GM11168 (cell line): ENCODE data around the gene MRTFB.

Experiments
- in situ Hi-C: fragments of 300-500 bp; cut with MboI; formaldehyde crosslinking; loops from one replicate; pipeline ENCODE4 v1.12.0; 2022; ENCODE audit warnings: low sequenced_read_pairs; ENCODE audit not compliant: unreplicated experiment

The MRTFB gene

GRCh38 chr16:14129502-14129901, 58.4 kb downstream of the MRTFB start:
- in situ Hi-C loops, result no loop called here

GRCh38 chr16:14131774-14132695, 60.9 kb downstream of the MRTFB start:
- in situ Hi-C loops, result no loop called here

- in situ Hi-C loops, result no loop called here
Measured at GRCh38 chr16:14132696-14133048, 61.6 kb downstream of the MRTFB start.

- in situ Hi-C loops, result no loop called here
Measured at GRCh38 chr16:14133907-14134306, 62.8 kb downstream of the MRTFB start.

GRCh38 chr16:14135704-14136103, 64.6 kb downstream of the MRTFB start:
- in situ Hi-C loops, result no loop called here

- in situ Hi-C loops, result no loop called here
Measured at GRCh38 chr16:14139872-14140271, 68.8 kb downstream of the MRTFB start.

- in situ Hi-C loops, result no loop called here
Measured at GRCh38 chr16:14140923-14141322, 69.8 kb downstream of the MRTFB start.

- in situ Hi-C loops, result no loop called here
Measured at GRCh38 chr16:14146445-14146844, 75.3 kb downstream of the MRTFB start.

GRCh38 chr16:14148016-14148415, 76.9 kb downstream of the MRTFB start:
- in situ Hi-C loops, result no loop called here

- in situ Hi-C loops, result no loop called here
Measured at GRCh38 chr16:14148569-14148968, 77.5 kb downstream of the MRTFB start.

- in situ Hi-C loops, result no loop called here
Measured at GRCh38 chr16:14150796-14151195, 79.7 kb downstream of the MRTFB start.

- in situ Hi-C loops, result no loop called here
Measured at GRCh38 chr16:14151256-14152030, 80.3 kb downstream of the MRTFB start.

GRCh38 chr16:14155572-14156190, 84.6 kb downstream of the MRTFB start:
- in situ Hi-C loops, result no loop called here

- in situ Hi-C loops, result no loop called here
Measured at GRCh38 chr16:14164916-14165662, 94.0 kb downstream of the MRTFB start.

GRCh38 chr16:14168146-14168545, 97.0 kb downstream of the MRTFB start:
- in situ Hi-C loops, result no loop called here

- in situ Hi-C loops, result no loop called here
Measured at GRCh38 chr16:14172200-14172809, 101.2 kb downstream of the MRTFB start.

- in situ Hi-C loops, result no loop called here
Measured at GRCh38 chr16:14175086-14175485, 104.0 kb downstream of the MRTFB start.

- in situ Hi-C loops, result no loop called here
Measured at GRCh38 chr16:14177704-14178103, 106.6 kb downstream of the MRTFB start.

- in situ Hi-C loops, result no loop called here
Measured at GRCh38 chr16:14179116-14179515, 108.0 kb downstream of the MRTFB start.

- in situ Hi-C loops, result no loop called here
Measured at GRCh38 chr16:14180481-14180944, 109.4 kb downstream of the MRTFB start.
